Measurements from ENCODE around the gene SIGLEC10. TPM values are rescaled to one million over a fixed set of nuclear protein-coding genes. Genes with fewer than 3 reads are reported as not detected.
A peak's percentile ranks its signal among the peaks of the same experiment; 100 is the strongest.

Gene SIGLEC10
- total and polyA plus RNA-seq, 2 donors from 2014 or later: 0.34 to 33.8 TPM

GRCh38 chr19:51367565-51368365, 49.7 kb downstream of the SIGLEC10 start:
- FAIRE-seq: peak; percentile 95
- H3K4me1 ChIP-seq (ENCODE audit: control insufficient read depth in 2 of 3, insufficient read depth in 2 of 3, low read depth in 1 of 3, low read length in 3 of 3): peaks cover 0 to 17% (median 3%) of the 10 kb centered on the region in 3 donors
- intact Hi-C loops (cut with DNase I): no loop called here
- H3K27ac ChIP-seq (ENCODE audit: low read depth in 2 of 2, low read length in 2 of 2): peak overlapping the region; percentile 97
- peak overlapping the region; percentile 85 to 94 (median 87) for H3K4me3 ChIP-seq (ENCODE audit: low read length in 3 of 3)
- TF ChIP-seq CTCF (IDR thresholded peaks at IDR 0.05; ENCODE audit: borderline replicate concordance, extremely low read depth, insufficient read depth): peak; percentile 2
- no peaks in the 10 kb centered on the region for H3K9me3 ChIP-seq (ENCODE audit: control insufficient read depth in 2 of 3, insufficient read depth in 1 of 3, low read length in 3 of 3)
- H3K9ac ChIP-seq (ENCODE audit: low read length in 3 of 3): peak overlapping the region; percentile 59 to 94 (median 83)
- H3K27me3 ChIP-seq (ENCODE audit: control insufficient read depth, insufficient read depth, low read length): no peaks in the 10 kb centered on the region
- peak; percentile 99 to 100 (median 100) for DNase-seq
- H3K36me3 ChIP-seq (ENCODE audit: control insufficient read depth in 2 of 3, insufficient read depth in 3 of 3, low read length in 3 of 3): no peaks in the 10 kb centered on the region

GRCh38 chr19:51367255-51367564, 50.2 kb downstream of the SIGLEC10 start:
- Histone ChIP-seq H3K36me3 (ENCODE audit: control insufficient read depth in 2 of 3, insufficient read depth in 3 of 3, low read length in 3 of 3) (no peaks in the 10 kb centered on the region), H3K4me1 (ENCODE audit: control insufficient read depth in 2 of 3, insufficient read depth in 2 of 3, low read depth in 1 of 3, low read length in 3 of 3) (peaks cover 0 to 17% (median 5%) of the 10 kb centered on the region in 3 donors), H3K27ac (ENCODE audit: low read depth in 2 of 2, low read length in 2 of 2) (peak overlapping the region; percentile 97), H3K4me3 (ENCODE audit: low read length in 3 of 3) (peak overlapping the region; percentile 85 to 94 (median 87)), H3K9ac (ENCODE audit: low read length in 3 of 3) (peak overlapping the region; percentile 54 to 94 (median 83)), H3K27me3 (ENCODE audit: control insufficient read depth, insufficient read depth, low read length) (no peaks in the 10 kb centered on the region), H3K9me3 (ENCODE audit: control insufficient read depth in 2 of 3, insufficient read depth in 1 of 3, low read length in 3 of 3) (no peaks in the 10 kb centered on the region)
- FAIRE-seq (no peak), DNase-seq (peak in 1 of 5 donors; percentile 90)
- no peak for TF ChIP-seq CTCF (IDR thresholded peaks at IDR 0.05; ENCODE audit: borderline replicate concordance, extremely low read depth, insufficient read depth)
- intact Hi-C loops (cut with DNase I): no loop called here

- H3K4me1 ChIP-seq (ENCODE audit: control insufficient read depth in 2 of 3, insufficient read depth in 2 of 3, low read depth in 1 of 3, low read length in 3 of 3): peaks cover 0 to 17% (median 5%) of the 10 kb centered on the region in 3 donors
- no peaks in the 10 kb centered on the region for H3K36me3 ChIP-seq (ENCODE audit: control insufficient read depth in 2 of 3, insufficient read depth in 3 of 3, low read length in 3 of 3)
- intact Hi-C loops (cut with DNase I): no loop called here
- peak overlapping the region; percentile 85 to 94 (median 87) for H3K4me3 ChIP-seq (ENCODE audit: low read length in 3 of 3)
- peak; percentile 99 for DNase-seq
- no peak for TF ChIP-seq CTCF (IDR thresholded peaks at IDR 0.05; ENCODE audit: borderline replicate concordance, extremely low read depth, insufficient read depth)
- H3K27ac ChIP-seq (ENCODE audit: low read depth in 2 of 2, low read length in 2 of 2): peak overlapping the region; percentile 97
- H3K27me3 ChIP-seq (ENCODE audit: control insufficient read depth, insufficient read depth, low read length): no peaks in the 10 kb centered on the region
- H3K9ac ChIP-seq (ENCODE audit: low read length in 3 of 3): peak overlapping the region; percentile 83 to 94 (median 90)
- H3K9me3 ChIP-seq (ENCODE audit: control insufficient read depth in 2 of 3, insufficient read depth in 1 of 3, low read length in 3 of 3): no peaks in the 10 kb centered on the region
- peak; percentile 35 for FAIRE-seq
Measured at GRCh38 chr19:51366389-51367254, 50.8 kb downstream of the SIGLEC10 start.
